HG02973 (cell line): ENCODE measurements around the gene QRICH1.

Experiments used
- ATAC-seq: cut with Tn5 transposase; IDR thresholded peaks from one replicate; pipeline ENCODE4 v1.9.1; 2021; ENCODE audit warnings: moderate library complexity; ENCODE audit not compliant: unreplicated experiment

QRICH1 gene

DNA sequence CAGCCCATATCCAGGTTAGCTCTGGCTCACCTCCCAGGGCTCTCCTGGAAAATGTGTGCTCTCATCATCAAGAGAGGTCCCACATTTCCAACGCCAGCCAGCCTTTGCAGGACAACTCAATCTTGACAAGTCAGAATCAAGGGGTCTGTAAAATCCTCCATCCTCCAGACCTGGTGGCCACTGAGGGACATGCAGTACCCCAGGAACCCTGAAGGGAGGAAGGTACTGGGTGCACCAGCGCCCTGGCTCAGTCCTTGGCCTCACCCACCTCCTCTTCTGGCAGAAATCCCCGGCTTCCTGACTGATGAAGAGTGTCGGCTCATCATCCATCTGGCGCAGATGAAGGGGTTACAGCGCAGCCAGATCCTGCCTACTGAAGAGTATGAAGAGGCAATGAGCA is 92.7 kb downstream of the QRICH1 start:
- no peak for ATAC-seq

DNA sequence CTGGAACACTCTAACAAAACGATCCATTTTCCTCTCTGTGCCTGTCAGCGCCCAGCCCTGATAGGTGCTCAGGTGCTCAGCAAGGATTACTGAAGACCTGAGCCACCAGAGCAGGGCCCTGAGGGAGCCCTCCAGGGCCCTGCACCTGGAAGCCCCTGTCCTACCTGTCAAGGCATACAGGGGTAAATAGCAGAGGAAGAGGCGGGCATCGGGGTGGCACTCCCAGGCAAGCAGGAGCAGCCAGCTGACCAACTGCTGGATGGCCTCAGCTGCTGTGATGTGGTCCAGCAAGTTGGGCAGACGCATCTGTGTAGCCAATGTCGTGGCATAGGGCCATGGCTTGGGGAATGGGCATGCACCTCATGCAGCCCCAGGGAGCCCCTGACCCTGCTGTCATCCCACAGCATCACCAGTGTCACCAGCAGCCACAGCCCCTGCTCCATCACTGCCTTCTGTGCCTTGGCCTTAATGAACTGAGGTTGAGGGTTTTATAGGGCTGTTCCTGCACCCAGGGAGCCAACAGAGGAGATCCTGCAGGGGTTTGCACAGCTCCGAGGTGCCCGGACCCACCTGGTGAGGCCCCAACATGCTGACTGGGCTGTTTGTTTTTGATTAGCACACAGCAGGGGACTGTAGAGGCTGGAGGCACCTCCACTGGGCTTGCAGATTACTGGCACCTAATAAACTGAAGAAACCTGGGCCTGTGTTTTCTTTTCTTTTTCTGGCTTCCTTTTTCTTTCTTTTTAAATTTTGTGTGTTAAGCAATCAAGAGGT is 94.6 kb downstream of the QRICH1 start:
- no peak for ATAC-seq

DNA sequence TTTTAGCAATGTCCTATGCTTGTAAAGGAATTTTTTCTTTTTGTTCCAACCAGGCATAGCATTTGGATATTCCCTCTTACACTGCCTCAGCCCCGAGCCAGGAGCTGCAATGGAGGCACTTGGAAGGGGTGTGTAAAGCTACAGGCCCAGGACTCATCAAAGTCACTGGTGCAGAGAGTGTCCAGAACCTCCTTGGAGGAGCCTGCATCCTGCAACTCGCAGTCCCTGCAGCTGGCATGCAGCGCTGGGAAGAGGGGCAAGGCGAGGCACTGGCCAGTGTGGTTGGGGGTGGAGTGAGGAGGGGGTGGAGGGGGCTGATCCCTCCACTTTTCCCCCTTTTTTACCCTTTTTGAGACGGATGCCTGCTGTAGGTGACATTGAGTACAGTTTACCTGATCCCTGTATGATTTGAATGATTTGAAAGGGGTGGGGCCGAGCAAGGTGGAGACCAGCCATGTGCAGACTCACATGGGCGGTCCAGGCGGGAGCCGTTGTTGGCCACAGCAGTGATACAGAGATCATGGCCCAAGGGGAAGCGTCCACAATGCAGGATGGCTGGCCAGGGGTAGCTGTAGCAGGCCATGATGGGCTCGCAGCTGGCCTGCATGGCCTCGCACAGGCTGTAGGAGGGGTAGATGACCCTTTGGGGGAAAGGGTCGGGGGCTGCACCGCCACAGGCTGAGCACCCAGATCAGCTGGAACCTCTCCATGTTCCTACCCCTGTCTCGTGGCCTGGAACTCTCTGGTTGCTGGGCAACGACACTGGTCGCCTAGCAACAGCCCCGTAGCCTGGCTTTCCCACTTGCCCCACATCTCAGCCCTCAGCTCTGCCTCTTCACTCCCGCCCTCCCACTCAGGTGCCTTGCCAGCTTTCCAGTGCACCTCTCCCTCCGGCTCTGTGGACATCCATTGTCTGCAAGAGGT is 95.9 kb downstream of the QRICH1 start:
- ATAC-seq, result no peak

- no peak for ATAC-seq
Measured at GRCh38 chr3:48997102-48997635, 96.7 kb downstream of the QRICH1 start.

GRCh38 chr3:48996640-48997039 is 97.2 kb downstream of the QRICH1 start:
- ATAC-seq, result no peak

DNA sequence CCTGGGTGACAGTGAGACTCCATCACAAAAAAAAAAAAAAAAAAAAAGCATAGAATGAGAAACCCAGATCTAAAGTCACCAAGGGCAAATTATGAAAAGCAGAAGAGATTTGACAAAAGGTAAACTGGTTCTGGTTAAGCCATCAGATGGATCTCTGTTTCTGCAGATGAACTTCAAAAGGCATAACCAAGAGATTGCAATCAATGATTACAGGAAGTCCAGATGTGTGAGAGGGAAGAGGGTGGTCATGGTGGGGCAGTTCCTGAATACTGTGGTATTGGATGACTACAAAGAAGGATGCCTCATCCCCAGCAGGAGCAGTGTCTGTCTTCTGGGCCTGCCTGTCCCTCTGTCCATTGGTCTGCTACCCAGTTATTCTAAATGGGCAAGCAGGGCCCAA is 100.0 kb downstream of the QRICH1 start:
- ATAC-seq, result no peak

DNA sequence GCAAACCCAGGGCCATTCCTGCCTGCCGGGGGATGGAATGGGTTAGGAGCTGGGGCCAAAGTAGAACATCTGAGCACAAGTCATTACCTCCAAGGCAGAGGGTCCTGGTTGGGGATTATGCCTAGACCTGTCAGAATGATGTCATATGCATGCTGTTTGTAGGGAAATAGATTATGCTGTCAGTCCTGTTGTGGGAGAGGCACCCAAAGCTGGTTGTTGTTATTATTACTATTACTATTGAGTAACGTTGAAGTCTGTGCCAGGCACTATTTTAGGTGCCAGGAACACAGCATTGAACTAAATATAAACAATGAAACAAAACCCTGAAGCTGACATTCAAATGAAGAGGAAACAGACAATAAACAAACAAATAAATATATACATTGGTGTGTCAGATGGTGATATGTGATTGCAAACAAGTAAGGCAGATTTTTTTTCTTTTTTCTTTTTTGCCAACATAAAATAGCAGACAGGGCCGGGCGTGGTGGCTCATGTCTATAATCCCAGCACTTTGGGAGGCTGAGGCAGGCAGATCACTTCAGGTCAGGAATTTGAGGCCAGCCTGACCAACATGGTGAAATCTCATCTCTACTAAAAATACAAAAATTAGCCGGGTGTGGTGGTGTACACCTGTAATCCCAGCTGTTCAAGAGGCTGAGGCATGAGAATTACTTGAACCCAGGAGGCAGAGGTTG is 101.9 kb downstream of the QRICH1 start:
- ATAC-seq, result no peak

DNA sequence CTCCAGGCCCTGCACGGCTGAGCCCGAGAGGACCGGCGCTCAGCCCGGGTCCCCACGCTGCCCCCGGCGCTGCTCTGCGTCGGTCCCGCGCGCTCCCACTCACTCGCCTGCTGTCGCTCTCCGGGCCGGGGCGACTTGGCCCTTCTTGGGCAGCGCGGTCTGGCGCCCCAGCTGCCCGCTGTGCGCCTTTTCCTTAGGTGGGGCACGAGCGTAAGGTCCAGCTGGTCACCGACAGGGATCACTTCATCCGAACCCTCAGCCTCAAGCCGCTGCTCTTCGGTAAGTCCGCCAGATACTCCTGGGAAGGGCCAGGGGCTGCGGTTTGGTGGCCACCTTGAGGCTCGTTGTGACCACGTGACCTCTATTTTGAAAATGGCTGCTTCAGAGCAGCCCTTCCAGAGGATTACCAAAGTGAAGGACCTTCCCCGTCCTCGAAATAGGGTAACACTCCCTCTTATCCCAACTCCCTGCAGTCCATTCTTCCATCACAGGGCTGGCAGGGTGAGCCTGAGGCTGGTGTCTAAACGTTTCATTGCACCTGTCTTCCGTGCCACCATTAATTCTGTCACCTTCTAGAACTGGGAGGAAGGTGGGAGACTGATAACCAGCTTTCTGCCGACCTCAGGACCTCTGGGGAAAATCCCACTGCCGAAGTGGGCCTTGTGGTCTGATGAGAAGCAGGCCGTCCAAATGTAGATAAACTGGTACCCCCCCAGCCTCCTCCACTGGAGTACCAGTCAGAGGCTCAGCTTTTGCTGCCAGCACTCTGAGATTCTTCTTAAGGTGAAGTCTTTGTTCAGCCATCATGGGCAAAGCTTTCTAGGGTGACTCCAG is 103.0 kb downstream of the QRICH1 start:
- ATAC-seq, result no peak

GRCh38 chr3:48989796-48990635 is 103.9 kb downstream of the QRICH1 start, which contains the start of gene P4HTM:
Gene P4HTM, plus strand, starts transcription at chr3:48990241. Its CDS starts 16 bp downstream, at chr3:48990257.
- ATAC-seq, result peak; percentile 47

GRCh38 chr3:48989126-48989795 is 104.6 kb downstream of the QRICH1 start:
- no peak for ATAC-seq

DNA sequence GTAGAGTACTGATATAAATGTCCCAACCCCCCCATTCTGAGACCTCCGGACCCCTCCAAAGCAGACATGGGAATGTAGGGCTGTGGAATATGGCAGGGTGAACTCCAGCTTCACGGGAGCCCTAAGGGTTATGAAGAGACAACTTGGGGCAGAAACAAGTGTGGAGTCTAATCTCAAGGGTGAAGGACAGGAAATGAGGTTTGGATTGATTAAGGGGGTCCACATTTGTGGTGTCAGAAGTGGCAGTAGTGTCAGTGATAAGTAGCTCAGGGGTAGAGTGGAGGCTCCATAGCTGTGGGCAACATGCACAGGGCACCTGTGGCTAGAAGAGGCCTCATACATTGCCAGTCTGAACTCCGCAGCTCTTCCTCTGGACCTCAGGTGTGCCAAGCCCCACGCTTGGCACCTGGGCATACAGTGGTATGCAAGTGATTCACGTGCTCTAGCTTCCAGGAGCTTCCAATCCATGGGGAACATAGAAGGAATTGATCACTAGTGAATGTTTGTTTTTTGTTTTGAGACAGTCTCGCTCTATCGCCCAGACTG is 108.0 kb downstream of the QRICH1 start:
- no peak for ATAC-seq

GRCh38 chr3:48984663-48985062 is 109.2 kb downstream of the QRICH1 start:
- ATAC-seq, result no peak

DNA sequence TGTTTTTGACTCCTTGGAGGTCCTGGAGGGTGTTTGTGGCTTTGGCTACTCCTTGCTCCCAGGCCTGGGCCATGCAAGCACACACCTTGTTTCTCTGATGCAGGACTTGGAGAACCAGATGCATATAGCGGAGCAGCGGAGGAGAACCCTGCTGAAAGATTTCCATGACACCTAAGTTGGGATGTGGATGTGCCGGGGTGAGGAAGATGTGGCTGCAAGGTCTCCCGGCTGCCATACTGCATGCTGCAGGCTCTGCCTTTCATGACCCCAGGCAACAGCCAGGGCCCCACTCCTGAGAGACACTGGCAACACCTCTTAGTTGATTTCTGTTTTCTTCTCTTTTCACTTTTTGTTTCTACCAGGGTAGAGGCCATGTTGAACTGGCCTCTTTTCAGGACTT is 110.8 kb downstream of the QRICH1 start:
- no peak for ATAC-seq

DNA sequence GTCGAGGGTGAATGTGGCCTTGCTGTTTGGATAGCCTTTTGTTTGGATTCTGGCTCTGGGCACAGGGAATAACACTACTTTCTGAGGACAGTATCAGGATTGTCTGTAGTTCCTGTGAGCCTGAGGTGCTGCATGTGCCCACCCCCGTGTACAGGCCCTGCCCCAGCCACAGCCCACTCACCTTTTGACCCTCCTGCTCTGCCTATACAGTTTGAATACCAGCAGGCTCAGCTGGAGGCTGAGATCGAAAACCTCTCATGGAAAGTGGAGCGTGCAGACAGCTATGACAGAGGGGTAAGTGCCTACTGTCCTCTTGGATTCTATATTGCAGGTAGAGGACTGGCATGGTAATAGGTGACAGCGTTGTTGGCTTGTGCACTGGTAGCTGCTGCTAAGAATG is 111.2 kb downstream of the QRICH1 start:
- ATAC-seq, result no peak

DNA sequence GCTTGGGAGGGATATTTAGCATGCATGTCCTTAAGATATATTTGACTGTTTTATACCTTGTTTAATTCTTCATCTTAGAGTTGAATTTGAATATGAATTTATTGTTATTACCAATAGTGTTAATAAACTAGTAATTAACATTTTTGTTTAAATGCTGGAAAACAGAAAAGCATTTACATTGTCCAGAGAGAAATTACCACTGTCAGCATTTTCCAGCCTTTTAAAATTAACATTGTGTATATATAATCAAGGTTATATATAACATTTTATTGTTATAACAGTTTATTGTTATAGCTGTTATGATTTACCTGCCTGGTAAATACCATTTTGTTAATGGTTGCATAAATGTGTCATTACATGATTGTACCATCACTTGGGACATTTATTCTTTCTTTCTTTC is 111.9 kb downstream of the QRICH1 start:
- no peak for ATAC-seq

GRCh38 chr3:48980295-48980694 is 113.6 kb downstream of the QRICH1 start:
- ATAC-seq, result no peak
